Liver (tissue), 3 donors: ENCODE data around the gene WNT10A.
"Not testable (repeated sequence)": the region's sequence is repeated elsewhere in the genome, so short reads cannot be mapped to it uniquely, and the experiment has no call there.

Experiments
- CTCF ChIP-seq: fragments of 150-350 bp; IDR thresholded peaks from 2 replicates; pipeline ENCODE4 v1.5.1; 2017; ENCODE audit warnings: improper control_type of control experiment, low read depth, low read length; ENCODE audit not compliant: missing input control
- EGR1 ChIP-seq, 2 donors: IDR thresholded peaks; 2 replicates each; pipeline ENCODE4 v1.6.1; 2016 to 2018; ENCODE audit warnings: antibody characterized with exemption in 2 of 2, low read depth in 2 of 2
- FOXA1 ChIP-seq: IDR thresholded peaks from 2 replicates; pipeline ENCODE4 v1.6.1; 2016; ENCODE audit warnings: antibody characterized with exemption
- JUND ChIP-seq, 2 donors: IDR thresholded peaks; 2 replicates each; pipeline ENCODE4 v1.6.1; 2016; ENCODE audit warnings: antibody characterized with exemption in 2 of 2
- RAD21 ChIP-seq, 2 donors: IDR thresholded peaks; 2 replicates each; pipeline ENCODE4 v1.6.1; 2016; ENCODE audit warnings: antibody characterized with exemption in 2 of 2, mild to moderate bottlenecking in 2 of 2
- SP1 ChIP-seq: IDR thresholded peaks from 2 replicates; pipeline ENCODE4 v1.6.1; 2018; ENCODE audit warnings: antibody characterized with exemption, mild to moderate bottlenecking
- YY1 ChIP-seq: IDR thresholded peaks from 2 replicates; pipeline ENCODE4 v1.6.1; 2016; ENCODE audit warnings: antibody characterized with exemption, mild to moderate bottlenecking
- ZBTB33 ChIP-seq: IDR thresholded peaks from 2 replicates; pipeline ENCODE4 v1.6.1; 2016; ENCODE audit warnings: antibody characterized with exemption
- TF ChIP-seq, protein P1 (sequence below): IDR thresholded peaks from 2 replicates; pipeline ENCODE4 v1.6.1; 2016; ENCODE audit warnings: antibody characterized with exemption
- TF ChIP-seq, protein P2 (sequence below): IDR thresholded peaks from 2 replicates; pipeline ENCODE4 v1.6.1; 2016; ENCODE audit warnings: antibody characterized with exemption
- donor health status: healthy.
- donor health status: healthy.

GRCh38 chr2:218844334-218844733 lies 36.3 kb upstream of the WNT10A start:
- not testable (repeated sequence) for TF ChIP-seq EGR1 (IDR thresholded peaks at IDR 0.05; ENCODE audit: low read depth in 2 of 2); RAD21 (IDR thresholded peaks at IDR 0.05); CTCF; FOXA1; YY1; ZBTB33; JUND (IDR thresholded peaks at IDR 0.05); SP1
- TF ChIP-seq, protein P1, sequence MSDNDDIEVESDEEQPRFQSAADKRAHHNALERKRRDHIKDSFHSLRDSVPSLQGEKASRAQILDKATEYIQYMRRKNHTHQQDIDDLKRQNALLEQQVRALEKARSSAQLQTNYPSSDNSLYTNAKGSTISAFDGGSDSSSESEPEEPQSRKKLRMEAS: not testable (repeated sequence)
- TF ChIP-seq, protein P2, sequence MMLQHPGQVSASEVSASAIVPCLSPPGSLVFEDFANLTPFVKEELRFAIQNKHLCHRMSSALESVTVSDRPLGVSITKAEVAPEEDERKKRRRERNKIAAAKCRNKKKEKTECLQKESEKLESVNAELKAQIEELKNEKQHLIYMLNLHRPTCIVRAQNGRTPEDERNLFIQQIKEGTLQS: not testable (repeated sequence)
